PC-9 (cell line): Measurements from ENCODE around the gene ANKS4B. TPM values are rescaled to one million over a fixed set of nuclear protein-coding genes. Genes with fewer than 3 reads are reported as not detected.
A peak's percentile ranks its signal among the peaks of the same experiment; 100 is the strongest.
"Not testable (repeated sequence)": the region's sequence is repeated elsewhere in the genome, so short reads cannot be mapped to it uniquely, and the experiment has no call there.

Experiments used
- BruUV-seq: library from RNA; stranded (reverse); fragments of 400-500 nt; replicated peaks from 2 replicates; lab custom pipeline; 2021; lab: Mats Ljungman, UMichigan
- CTCF ChIA-PET: fragments of 300-600 bp; sonication (Branson Sonifier 250); formaldehyde crosslinking; loops from one replicate; lab custom pipeline; 2022; ENCODE audit warnings: antibody characterized with exemption; lab: Charles Lee
- POLR2A ChIA-PET: fragments of 300-600 bp; sonication (Branson Sonifier 250); formaldehyde crosslinking; loops from one replicate; lab custom pipeline; 2022; ENCODE audit warnings: antibody characterized with exemption; ENCODE audit not compliant: unreplicated experiment; lab: Charles Lee
- DNase-seq, 2 experiments: peaks; one replicate each; pipeline versions ENCODE4 v3.0.0 to v3.0.0-alpha.2; 2015 to 2022; ENCODE audit warnings: mixed read lengths in 1 of 2
- H2AFZ ChIP-seq: fragments of 200-600 bp; sonication (generic); 2 replicates; pipeline ENCODE4 v1.8.1; 2017; ENCODE audit warnings: antibody characterized with exemption
- H3F3A ChIP-seq: fragments of 200-600 bp; sonication (generic); 2 replicates; pipeline ENCODE4 v1.8.1; 2017; ENCODE audit warnings: antibody characterized with exemption, mild to moderate bottlenecking, low read depth; ENCODE audit not compliant: insufficient read depth
- H3K27ac ChIP-seq: fragments of 200-600 bp; sonication (generic); 2 replicates; pipeline ENCODE4 v1.6.1; 2016; ENCODE audit warnings: mixed run types
- H3K27me3 ChIP-seq: fragments of 200-600 bp; sonication (generic); 2 replicates; pipeline ENCODE4 v1.6.1; 2016; ENCODE audit warnings: low read depth, mixed run types; ENCODE audit not compliant: insufficient read depth
- H3K36me3 ChIP-seq: fragments of 200-600 bp; sonication (generic); 2 replicates; pipeline ENCODE4 v1.6.1; 2016; ENCODE audit warnings: low read depth, mixed run types
- H3K4me1 ChIP-seq: fragments of 200-600 bp; sonication (generic); replicated peaks from 2 replicates; pipeline ENCODE4 v1.6.1; 2016; ENCODE audit warnings: mixed run types; ENCODE audit not compliant: insufficient read depth
- H3K4me2 ChIP-seq: fragments of 200-600 bp; sonication (generic); 2 replicates; pipeline ENCODE4 v1.6.1; 2017; ENCODE audit warnings: mixed run types
- H3K4me3 ChIP-seq: fragments of 200-600 bp; sonication (generic); 2 replicates; pipeline ENCODE4 v1.6.1; 2016; ENCODE audit warnings: mixed run types
- H3K79me2 ChIP-seq: fragments of 200-600 bp; sonication (generic); 2 replicates; pipeline ENCODE4 v1.6.1; 2017; ENCODE audit warnings: low read depth, mixed run types
- H3K9me2 ChIP-seq: fragments of 200-600 bp; sonication (generic); 2 replicates; pipeline ENCODE4 v1.8.1; 2017; ENCODE audit warnings: mild to moderate bottlenecking; ENCODE audit not compliant: insufficient read depth
- H3K9me3 ChIP-seq: fragments of 200-600 bp; sonication (generic); 2 replicates; pipeline ENCODE4 v1.8.1; 2016; ENCODE audit warnings: low read depth; ENCODE audit not compliant: insufficient read depth
- H4K20me1 ChIP-seq: fragments of 200-600 bp; sonication (generic); 2 replicates; pipeline ENCODE4 v1.8.1; 2017; ENCODE audit not compliant: insufficient read depth
- EZH2 ChIP-seq: fragments of 200-600 bp; sonication (generic); IDR thresholded peaks from 2 replicates; pipeline ENCODE4 v1.8.0; 2017; ENCODE audit warnings: antibody characterized with exemption, low read depth
- intact Hi-C: fragments of 100-400 bp; cut with micrococcal nuclease; formaldehyde crosslinking; loops from one replicate; pipeline ENCODE4 v1.10.0; 2022; ENCODE audit not compliant: unreplicated experiment
- total RNA-seq: library from RNA; stranded (reverse); gene quantifications from 2 replicates; pipeline ENCODE4 v1.2.3, GENCODE V29; 2021
- TF ChIP-seq, protein P1 (sequence below): fragments of 200-600 bp; sonication (generic); conservative IDR thresholded peaks from 2 replicates; pipeline ENCODE4 v1.6.1; 2017; ENCODE audit warnings: mixed run types, antibody characterized with exemption, mild to moderate bottlenecking, moderate library complexity

The ANKS4B gene
- total RNA-seq, 1 experiment from 2014 or later = not detected

DNA sequence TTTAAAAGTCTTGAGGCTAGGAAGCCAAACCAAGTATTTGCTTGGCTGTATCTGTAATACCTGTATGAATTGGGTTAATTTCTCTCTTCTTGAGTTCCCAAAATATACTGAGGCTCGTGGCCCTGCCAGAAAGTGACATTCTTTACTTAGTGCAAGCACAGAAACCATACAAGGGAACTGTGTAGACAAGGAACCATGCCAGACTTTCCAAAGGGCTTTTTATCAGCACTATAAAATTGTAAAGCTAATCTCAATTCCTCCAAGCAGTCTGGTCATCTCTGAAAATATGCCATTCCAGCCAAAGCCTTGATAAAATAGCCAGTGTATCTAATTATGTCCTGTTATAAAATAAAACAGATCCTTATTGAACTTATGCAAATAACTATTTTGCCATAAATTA lies 51.8 kb downstream of the ANKS4B start:
- H2AFZ ChIP-seq = no peak overlapping the region
- ChIA-PET CTCF (interaction anchor here (0.7 kb wide), 1 partner anchor 747 kb away, joined by 3 read pairs; no protein-coding TSS in a partner anchor), POLR2A (no interaction called here)
- H3K9me3 ChIP-seq = no peaks in the 10 kb centered on the region; the same call in 1 of the 2 replicates
- TF ChIP-seq, protein P1, sequence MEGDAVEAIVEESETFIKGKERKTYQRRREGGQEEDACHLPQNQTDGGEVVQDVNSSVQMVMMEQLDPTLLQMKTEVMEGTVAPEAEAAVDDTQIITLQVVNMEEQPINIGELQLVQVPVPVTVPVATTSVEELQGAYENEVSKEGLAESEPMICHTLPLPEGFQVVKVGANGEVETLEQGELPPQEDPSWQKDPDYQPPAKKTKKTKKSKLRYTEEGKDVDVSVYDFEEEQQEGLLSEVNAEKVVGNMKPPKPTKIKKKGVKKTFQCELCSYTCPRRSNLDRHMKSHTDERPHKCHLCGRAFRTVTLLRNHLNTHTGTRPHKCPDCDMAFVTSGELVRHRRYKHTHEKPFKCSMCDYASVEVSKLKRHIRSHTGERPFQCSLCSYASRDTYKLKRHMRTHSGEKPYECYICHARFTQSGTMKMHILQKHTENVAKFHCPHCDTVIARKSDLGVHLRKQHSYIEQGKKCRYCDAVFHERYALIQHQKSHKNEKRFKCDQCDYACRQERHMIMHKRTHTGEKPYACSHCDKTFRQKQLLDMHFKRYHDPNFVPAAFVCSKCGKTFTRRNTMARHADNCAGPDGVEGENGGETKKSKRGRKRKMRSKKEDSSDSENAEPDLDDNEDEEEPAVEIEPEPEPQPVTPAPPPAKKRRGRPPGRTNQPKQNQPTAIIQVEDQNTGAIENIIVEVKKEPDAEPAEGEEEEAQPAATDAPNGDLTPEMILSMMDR = no peak
- no peak for TF ChIP-seq EZH2
- no peaks in the 10 kb centered on the region for H3K4me1 ChIP-seq
- H3K36me3 ChIP-seq = no peaks in the 10 kb centered on the region
- H4K20me1 ChIP-seq = no peaks in the 10 kb centered on the region
- H3K79me2 ChIP-seq = no peaks in the 10 kb centered on the region
- H3K4me3 ChIP-seq = no peak overlapping the region
- H3K27me3 ChIP-seq = peaks cover 22% of the 10 kb centered on the region
- intact Hi-C loops = no loop called here
- no peaks in the 10 kb centered on the region for H3K9me2 ChIP-seq
- no peak overlapping the region for H3K4me2 ChIP-seq
- BruUV-seq = no TSS peak
- DNase-seq = no peak
- no peak overlapping the region for H3K27ac ChIP-seq
- H3F3A ChIP-seq = no peaks in the 10 kb centered on the region

DNA sequence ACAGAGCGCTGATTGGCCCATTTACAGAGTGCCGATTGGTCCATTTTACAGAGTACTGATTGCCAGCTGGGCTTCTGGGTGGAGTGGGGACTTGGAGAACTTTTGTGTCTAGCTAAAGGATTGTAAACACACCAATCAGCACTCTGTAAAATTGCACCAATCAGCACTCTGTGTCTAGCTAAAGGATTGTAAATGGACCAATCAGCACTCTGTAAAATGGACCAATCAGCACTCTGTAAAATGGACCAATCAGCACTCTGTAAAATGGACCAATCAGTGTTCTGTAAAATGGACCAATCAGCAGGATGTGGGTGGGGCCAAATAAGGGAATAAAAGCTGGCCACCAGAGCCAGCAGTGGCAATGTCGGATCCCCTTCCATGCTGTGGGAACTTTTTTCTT lies 56.3 kb downstream of the ANKS4B start:
- H3K79me2 ChIP-seq, H3K4me2 ChIP-seq, DNase-seq, H3K36me3 ChIP-seq, H3K4me3 ChIP-seq, H3K27ac ChIP-seq, POLR2A ChIA-PET, CTCF ChIA-PET, BruUV-seq, intact Hi-C loops, H3K4me1 ChIP-seq, H2AFZ ChIP-seq, H3K9me3 ChIP-seq, H3K9me2 ChIP-seq, H4K20me1 ChIP-seq, H3F3A ChIP-seq: not testable (repeated sequence)
- peaks cover 13% of the 10 kb centered on the region for H3K27me3 ChIP-seq

DNA sequence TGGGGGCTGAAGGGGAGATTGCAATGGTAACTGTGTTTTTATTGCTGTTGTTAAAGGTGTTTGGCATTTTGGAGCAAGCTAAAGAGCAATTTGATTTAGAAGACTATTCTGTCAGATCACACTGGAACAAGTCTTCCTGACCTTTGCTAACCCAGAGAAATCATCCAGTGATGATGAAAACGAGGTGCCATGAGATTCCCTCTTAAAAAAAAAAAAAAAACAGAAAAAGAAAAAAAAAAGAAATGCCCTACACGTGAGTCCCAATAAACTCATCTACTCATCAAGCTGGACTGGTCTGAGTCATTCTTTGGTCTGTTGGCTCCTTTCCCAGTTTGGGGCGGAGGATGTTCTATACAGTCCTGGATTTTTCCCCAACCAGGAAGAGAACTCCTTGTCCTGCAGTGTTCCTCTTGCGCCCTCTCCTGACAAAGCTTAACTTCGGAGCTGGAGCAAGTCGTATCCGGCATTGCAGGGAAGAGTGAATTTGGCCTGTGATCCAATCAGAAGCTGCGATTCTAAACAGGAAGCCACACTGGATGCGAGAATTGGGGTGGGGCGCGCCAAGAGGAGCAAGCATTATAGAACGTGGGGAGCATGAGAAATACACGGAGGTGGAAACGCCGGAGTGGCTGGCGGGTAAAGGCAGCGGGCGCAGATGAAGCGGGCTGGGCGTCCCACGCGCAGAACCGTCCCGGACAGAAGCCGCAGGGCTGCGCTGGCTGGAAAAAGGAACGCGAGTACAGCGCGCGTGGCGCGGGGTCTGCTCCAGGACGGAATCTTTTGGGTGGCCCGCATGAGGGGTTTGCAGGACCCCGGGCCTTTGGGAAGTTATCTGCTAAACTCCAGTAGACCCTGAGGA lies 67.0 kb downstream of the ANKS4B start:
- Histone ChIP-seq H3K36me3 (no peaks in the 10 kb centered on the region), H3K4me3 (peak overlapping the region; percentile 88), H3K27ac (peak overlapping the region; percentile 85), H3K4me2 (peak overlapping the region; percentile 82), H4K20me1 (no peaks in the 10 kb centered on the region), H2AFZ (peak overlapping the region; percentile 97), H3K9me2 (no peaks in the 10 kb centered on the region), H3K79me2 (peaks cover 5% of the 10 kb centered on the region; the same call in 1 of the 2 replicates), H3K4me1 (peaks cover 27% of the 10 kb centered on the region), H3K27me3 (no peaks in the 10 kb centered on the region), H3K9me3 (no peaks in the 10 kb centered on the region), H3F3A (peaks cover 14% of the 10 kb centered on the region; the same call in 1 of the 2 replicates)
- ChIA-PET CTCF (interaction anchor here (0.5 to 2.6 kb wide), 14 partner anchors 68 to 1019 kb away, joined by 3 to 20 read pairs (median 6); partner anchors contain the start of genes ANKS4B, ERI2, LDAF1 and REXO5), POLR2A (interaction anchor here (0.6 to 0.7 kb wide), 6 partner anchors 141 to 998 kb away, joined by 4 to 8 read pairs (median 6); no protein-coding TSS in a partner anchor)
- TF ChIP-seq, protein P1 = peak; percentile 80
- TF ChIP-seq EZH2 = no peak
- DNase-seq = peak; percentile 98 to 100
- TSS peak; percentile 79 for BruUV-seq
- intact Hi-C loops = loop anchor here (1.0 to 10.0 kb wide), 8 partner anchors 112 to 1022 kb away; partner anchors contain the start of genes DCUN1D3, ERI2, LDAF1 and LYRM1
